Measurements from ENCODE around the gene ZPBP2. TPM values are rescaled to one million over a fixed set of nuclear protein-coding genes. Genes with fewer than 3 reads are reported as not detected.

The ZPBP2 gene
- total RNA-seq, 1 experiment from 2014 or later: not detected

DNA sequence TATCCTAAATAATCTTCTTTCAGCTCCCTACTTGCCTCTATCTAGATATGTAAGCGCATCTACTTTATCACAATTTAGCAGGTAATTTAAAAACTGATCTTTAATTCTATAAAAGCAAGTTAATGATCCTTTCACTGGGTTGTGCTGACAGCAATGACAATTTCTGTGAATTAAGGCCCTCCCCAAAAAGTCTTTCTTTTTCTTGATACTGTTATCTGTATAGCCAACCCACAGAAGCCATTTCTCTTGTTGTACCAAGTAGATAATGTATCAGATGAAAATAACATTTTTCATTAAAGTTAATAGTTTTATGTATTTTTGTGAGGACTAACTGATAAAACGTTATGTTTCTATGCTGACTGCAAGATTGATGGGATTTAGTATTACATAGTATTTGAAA, 3.8 kb downstream of the ZPBP2 start:
- ChIA-PET CTCF (interaction anchor here (1.4 to 2.6 kb wide), 4 partner anchors 87 to 297 kb away, joined by 4 to 15 read pairs (median 6); partner anchors contain the start of gene PSMD3), RAD21 (ENCODE audit: low non-redundant PET in 1 of 2, low total read pairs in 2 of 2, uncharacterized antibody in 2 of 2, unreplicated experiment in 2 of 2) (no interaction called here), POLR2A (no interaction called here)
- Histone ChIP-seq H3K4me3 (replicated peaks in 1 of 2; ENCODE audit: low read depth in 1 of 2, low read length in 2 of 2) (no peak overlapping the region), H3K9me3 (ENCODE audit: control insufficient read depth in 1 of 2, insufficient read depth in 1 of 2, low read depth in 1 of 2, low read length in 2 of 2) (no peaks in the 10 kb centered on the region), H2AFZ (ENCODE audit: low read depth, low read length, poor library complexity, severe bottlenecking) (peak overlapping the region; percentile 11), H4K20me1 (ENCODE audit: insufficient read depth) (no peaks in the 10 kb centered on the region), H3K9ac (ENCODE audit: low read length) (no peak overlapping the region), H3K79me2 (ENCODE audit: insufficient read depth, low read length) (no peaks in the 10 kb centered on the region), H3K27me3 (ENCODE audit: insufficient read depth, low read length) (no peaks in the 10 kb centered on the region), H3K9me2 (ENCODE audit: insufficient read depth) (no peaks in the 10 kb centered on the region), H3K27ac (ENCODE audit: low read depth, low read length) (no peak overlapping the region), H3K4me2 (ENCODE audit: low read length) (no peak overlapping the region), H3K4me1 (ENCODE audit: control insufficient read depth in 1 of 2, insufficient read depth in 2 of 2, low read length in 2 of 2) (no peaks in the 10 kb centered on the region), H3K36me3 (ENCODE audit: control insufficient read depth in 1 of 2, insufficient read depth in 2 of 2, low read length in 2 of 2) (no peaks in the 10 kb centered on the region)
- ATAC-seq (no peak), DNase-seq (ENCODE audit: low read depth, low spot score) (no peak)
- intact Hi-C loops (cut with micrococcal nuclease): loop anchor here (5.0 kb wide), 1 partner anchor 110 kb away; the partner anchor contains the start of gene PSMD3
- BruUV-seq (replicated peaks): no TSS peak
- TF ChIP-seq RAD21 (IDR thresholded peaks at IDR 0.05; ENCODE audit: low read depth) (no peak), MAX (IDR thresholded peaks at IDR 0.05) (no peak), JUND (IDR thresholded peaks at IDR 0.05) (no peak), EZH2phosphoT487 (IDR thresholded peaks at IDR 0.05; ENCODE audit: borderline replicate concordance) (no peak), CBX3 (IDR thresholded peaks at IDR 0.05; ENCODE audit: low read depth) (no peak), POLR2AphosphoS5 (IDR thresholded peaks at IDR 0.05; ENCODE audit: low read depth, low read length) (no peak), EZH2 (IDR thresholded peaks at IDR 0.05) (no peak), SP1 (IDR thresholded peaks at IDR 0.05; ENCODE audit: low read depth) (no peak), YY1 (IDR thresholded peaks at IDR 0.05; ENCODE audit: extremely low read depth, insufficient replicate concordance, low read depth, low read length) (no peak), REST (IDR thresholded peaks at IDR 0.05; ENCODE audit: low read depth) (no peak), ELF1 (IDR thresholded peaks at IDR 0.05; ENCODE audit: borderline replicate concordance, low read depth) (no peak), EGR1 (IDR thresholded peaks at IDR 0.05; ENCODE audit: low read depth) (no peak), TCF7L2 (IDR thresholded peaks at IDR 0.05; ENCODE audit: borderline replicate concordance, extremely low read depth, insufficient read depth, insufficient read length) (no peak)

Measured in HCT116 (cell line).